ENCODE results near the gene ERCC6.
A peak's percentile ranks its signal among the peaks of the same experiment; 100 is the strongest.

The ERCC6 gene

DNA sequence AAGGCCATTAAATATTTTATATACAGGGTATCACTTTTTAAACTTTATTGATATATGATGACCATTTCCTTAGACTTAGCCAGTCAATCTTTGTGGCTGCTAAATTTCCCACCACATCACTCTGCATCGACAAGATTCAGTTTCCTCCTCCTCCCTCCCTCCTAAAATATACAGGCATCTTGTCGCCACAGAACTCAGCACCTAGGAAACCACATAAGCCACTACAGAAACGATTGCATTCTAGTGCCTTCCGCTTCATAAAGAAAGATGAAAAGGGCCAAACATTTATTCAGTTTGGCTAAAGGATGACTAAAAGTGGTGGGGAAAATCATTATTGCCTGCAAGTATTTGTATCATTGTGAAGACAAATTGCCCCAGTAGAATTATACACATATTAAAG is 30.7 kb downstream of the ERCC6 start:
- TF ChIP-seq, protein P1, sequence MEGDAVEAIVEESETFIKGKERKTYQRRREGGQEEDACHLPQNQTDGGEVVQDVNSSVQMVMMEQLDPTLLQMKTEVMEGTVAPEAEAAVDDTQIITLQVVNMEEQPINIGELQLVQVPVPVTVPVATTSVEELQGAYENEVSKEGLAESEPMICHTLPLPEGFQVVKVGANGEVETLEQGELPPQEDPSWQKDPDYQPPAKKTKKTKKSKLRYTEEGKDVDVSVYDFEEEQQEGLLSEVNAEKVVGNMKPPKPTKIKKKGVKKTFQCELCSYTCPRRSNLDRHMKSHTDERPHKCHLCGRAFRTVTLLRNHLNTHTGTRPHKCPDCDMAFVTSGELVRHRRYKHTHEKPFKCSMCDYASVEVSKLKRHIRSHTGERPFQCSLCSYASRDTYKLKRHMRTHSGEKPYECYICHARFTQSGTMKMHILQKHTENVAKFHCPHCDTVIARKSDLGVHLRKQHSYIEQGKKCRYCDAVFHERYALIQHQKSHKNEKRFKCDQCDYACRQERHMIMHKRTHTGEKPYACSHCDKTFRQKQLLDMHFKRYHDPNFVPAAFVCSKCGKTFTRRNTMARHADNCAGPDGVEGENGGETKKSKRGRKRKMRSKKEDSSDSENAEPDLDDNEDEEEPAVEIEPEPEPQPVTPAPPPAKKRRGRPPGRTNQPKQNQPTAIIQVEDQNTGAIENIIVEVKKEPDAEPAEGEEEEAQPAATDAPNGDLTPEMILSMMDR (conservative IDR thresholded peaks at IDR 0.05; ENCODE audit: control insufficient read depth, insufficient read depth, low read depth, low read length) = no peak
- no peak overlapping the region for H3K4me3 ChIP-seq (ENCODE audit: control insufficient read depth, low read depth, low read length)
- no peak for DNase-seq (ENCODE audit: low read depth)

DNA sequence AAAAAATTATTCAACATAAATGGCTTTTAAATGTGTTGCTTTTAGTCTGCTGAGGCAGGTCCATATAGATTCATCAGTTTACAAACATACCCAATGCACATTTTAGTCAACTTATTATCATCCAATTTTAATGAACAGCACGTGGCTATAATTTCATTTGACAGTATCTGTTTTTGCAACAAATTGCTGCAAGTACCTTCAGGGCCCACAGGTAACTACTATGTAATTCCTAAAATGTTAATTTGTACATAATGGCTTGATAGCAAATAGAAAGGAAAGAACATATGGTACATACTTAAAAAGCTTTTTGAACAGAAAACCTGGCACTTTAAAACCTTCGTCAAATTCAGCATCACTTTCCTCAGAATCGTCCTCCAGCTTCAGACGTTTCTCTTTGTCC is 33.3 kb downstream of the ERCC6 start:
- H3K4me3 ChIP-seq (ENCODE audit: control insufficient read depth, low read depth, low read length) = no peak overlapping the region
- TF ChIP-seq, protein P1 (conservative IDR thresholded peaks at IDR 0.05; ENCODE audit: control insufficient read depth, insufficient read depth, low read depth, low read length) = no peak
- no peak for DNase-seq (ENCODE audit: low read depth)

DNA sequence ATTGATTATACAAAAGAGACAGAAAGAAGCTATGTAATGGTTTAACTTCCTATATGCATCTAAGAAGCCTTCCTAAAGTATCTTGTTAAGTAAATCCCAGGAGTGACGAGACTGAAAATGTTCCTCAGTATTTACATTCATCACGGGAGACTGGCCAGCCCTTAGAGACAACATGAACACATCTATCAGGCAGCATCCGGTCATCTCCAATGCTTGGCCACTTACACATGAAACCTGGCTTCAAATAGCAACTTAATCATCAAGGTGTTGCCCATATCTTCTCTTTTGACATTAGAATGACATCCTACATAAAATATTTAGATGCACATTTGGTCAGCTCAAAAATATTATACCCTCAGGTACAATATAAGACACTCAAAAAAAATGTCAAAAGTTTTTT is 33.8 kb downstream of the ERCC6 start:
- DNase-seq (ENCODE audit: low read depth) = no peak
- H3K4me3 ChIP-seq (ENCODE audit: control insufficient read depth, low read depth, low read length) = no peak overlapping the region
- TF ChIP-seq, protein P1 (conservative IDR thresholded peaks at IDR 0.05; ENCODE audit: control insufficient read depth, insufficient read depth, low read depth, low read length) = no peak

DNA sequence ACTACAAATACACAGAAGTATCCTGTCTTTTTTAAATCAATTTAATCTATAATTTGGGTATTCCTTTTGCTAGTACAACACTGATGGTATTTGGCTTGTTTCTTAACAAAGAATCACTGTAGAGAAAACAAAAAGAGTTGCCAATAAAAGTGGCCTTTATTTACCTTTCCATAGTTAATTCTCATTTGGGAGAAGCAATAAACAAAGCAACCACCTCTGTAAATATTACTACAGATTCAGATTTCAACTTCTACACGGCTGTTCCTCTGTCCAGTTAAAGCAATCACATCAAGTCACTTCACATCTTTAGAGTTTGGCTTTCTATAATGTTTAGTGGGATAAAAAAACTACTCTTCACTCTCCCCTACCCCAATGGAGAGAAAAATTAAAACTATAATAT is 34.4 kb downstream of the ERCC6 start:
- H3K4me3 ChIP-seq (ENCODE audit: control insufficient read depth, low read depth, low read length) = no peak overlapping the region
- TF ChIP-seq, protein P1 (conservative IDR thresholded peaks at IDR 0.05; ENCODE audit: control insufficient read depth, insufficient read depth, low read depth, low read length) = no peak

DNA sequence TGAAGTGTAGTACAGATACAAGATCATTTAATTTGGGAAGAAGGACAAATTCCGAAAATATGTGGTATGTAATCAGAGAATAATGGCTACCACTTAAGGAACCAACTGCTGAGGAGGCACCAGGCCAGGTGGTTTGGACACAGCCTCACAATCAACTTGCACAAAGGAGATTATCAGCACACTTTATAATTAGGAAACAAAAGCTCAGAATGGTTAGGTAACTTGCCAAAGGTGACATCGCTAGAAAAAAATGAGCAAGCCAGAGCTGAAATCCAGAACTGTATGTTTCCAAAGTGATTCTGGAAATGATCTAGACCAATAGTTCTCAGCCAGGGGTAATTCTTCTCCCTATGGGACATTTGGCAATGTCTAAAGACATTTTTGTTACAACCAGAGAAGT is 36.6 kb downstream of the ERCC6 start:
- peak; percentile 46 for DNase-seq (ENCODE audit: low read depth)
- TF ChIP-seq, protein P1 (conservative IDR thresholded peaks at IDR 0.05; ENCODE audit: control insufficient read depth, insufficient read depth, low read depth, low read length) = no peak
- H3K4me3 ChIP-seq (ENCODE audit: control insufficient read depth, low read depth, low read length) = no peak overlapping the region

More for the DNA sequence above, 34.4 kb downstream of the ERCC6 start:
- DNase-seq (ENCODE audit: low read depth) = no peak

DNA sequence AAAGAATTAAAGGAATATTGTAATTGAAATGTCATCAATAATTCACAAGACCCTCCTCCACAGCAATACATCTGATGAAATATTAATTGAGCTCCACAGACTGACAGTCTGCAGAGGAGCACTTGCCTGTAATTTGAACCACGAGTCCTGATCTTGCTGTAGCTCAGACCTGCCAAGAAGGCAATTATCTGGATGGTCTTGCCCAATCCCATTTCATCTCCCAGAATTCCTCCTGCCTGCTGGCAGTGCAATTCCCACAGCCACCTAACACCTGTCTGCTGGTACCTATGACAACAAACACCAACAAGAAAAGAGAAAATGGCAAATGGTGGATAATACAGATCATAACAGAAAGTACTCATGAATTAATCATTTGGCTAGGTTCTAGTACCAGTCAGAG is 38.5 kb downstream of the ERCC6 start:
- TF ChIP-seq, protein P1 (conservative IDR thresholded peaks at IDR 0.05; ENCODE audit: control insufficient read depth, insufficient read depth, low read depth, low read length) = no peak
- DNase-seq (ENCODE audit: low read depth) = no peak

DNA sequence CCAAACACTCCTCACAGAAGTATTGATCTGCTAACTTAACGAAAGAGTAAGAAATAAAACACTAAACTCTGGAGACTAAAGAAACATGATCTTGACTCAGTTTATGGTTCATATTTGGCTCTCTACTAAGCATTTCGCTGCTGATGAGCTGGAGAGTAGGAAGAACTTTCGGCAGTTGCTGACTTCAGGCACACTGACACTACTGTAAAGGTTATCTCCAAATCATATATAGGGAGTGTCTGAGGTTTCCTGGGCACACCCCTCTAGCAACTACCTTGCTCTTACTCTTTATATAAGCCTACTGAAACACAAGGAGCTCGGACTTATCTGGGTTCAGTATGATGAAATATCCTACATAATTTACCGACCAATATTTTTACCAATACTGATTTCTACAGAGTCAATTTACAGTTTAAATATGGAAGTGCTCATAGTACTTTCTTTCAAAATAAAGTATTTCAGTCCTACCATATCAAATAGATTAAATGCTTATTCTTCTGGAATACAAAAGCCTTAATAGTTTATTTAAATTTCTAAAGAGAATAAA is 39.5 kb downstream of the ERCC6 start:
- DNase-seq (ENCODE audit: low read depth) = no peak
- H3K4me3 ChIP-seq (ENCODE audit: control insufficient read depth, low read depth, low read length) = no peak overlapping the region
- TF ChIP-seq, protein P1 (conservative IDR thresholded peaks at IDR 0.05; ENCODE audit: control insufficient read depth, insufficient read depth, low read depth, low read length) = no peak

More for the DNA sequence above, 38.5 kb downstream of the ERCC6 start:
- no peak overlapping the region for H3K4me3 ChIP-seq (ENCODE audit: control insufficient read depth, low read depth, low read length)

All from fibroblast of mammary gland (primary cell).